Duodenal mucosa (tissue), 2 donors: Measurements from ENCODE around the gene NFS1.

Source experiments
- H3K27ac ChIP-seq: one replicate; pipeline ENCODE4 v1.7.0; 2013; ENCODE audit warnings: low read depth, low read length
- H3K27me3 ChIP-seq, 2 donors: one replicate each; pipeline ENCODE4 v1.7.0; 2013; ENCODE audit warnings: low read length in 2 of 2, control low read depth in 1 of 2; ENCODE audit not compliant: insufficient read depth in 2 of 2, control insufficient read depth in 1 of 2
- H3K36me3 ChIP-seq, 2 donors: one replicate each; pipeline ENCODE4 v1.7.0; 2013; ENCODE audit warnings: low read length in 2 of 2, control low read depth in 1 of 2; ENCODE audit not compliant: insufficient read depth in 2 of 2, control insufficient read depth in 1 of 2
- H3K4me1 ChIP-seq, 2 donors: one replicate each; pipeline ENCODE4 v1.7.0; 2013; ENCODE audit warnings: low read length in 2 of 2, control low read depth in 1 of 2; ENCODE audit not compliant: insufficient read depth in 2 of 2, control insufficient read depth in 1 of 2
- H3K4me3 ChIP-seq, 2 donors: one replicate each; pipeline ENCODE4 v1.7.0; 2013; ENCODE audit warnings: low read length in 2 of 2, low read depth in 1 of 2
- H3K9ac ChIP-seq, 2 donors: one replicate each; pipeline ENCODE4 v1.7.0; 2013; ENCODE audit warnings: low read length in 2 of 2, low read depth in 1 of 2
- H3K9me3 ChIP-seq, 2 donors: one replicate each; pipeline ENCODE4 v1.7.0; 2013; ENCODE audit warnings: low read length in 2 of 2, control low read depth in 1 of 2; ENCODE audit not compliant: control insufficient read depth in 1 of 2

Gene NFS1

DNA sequence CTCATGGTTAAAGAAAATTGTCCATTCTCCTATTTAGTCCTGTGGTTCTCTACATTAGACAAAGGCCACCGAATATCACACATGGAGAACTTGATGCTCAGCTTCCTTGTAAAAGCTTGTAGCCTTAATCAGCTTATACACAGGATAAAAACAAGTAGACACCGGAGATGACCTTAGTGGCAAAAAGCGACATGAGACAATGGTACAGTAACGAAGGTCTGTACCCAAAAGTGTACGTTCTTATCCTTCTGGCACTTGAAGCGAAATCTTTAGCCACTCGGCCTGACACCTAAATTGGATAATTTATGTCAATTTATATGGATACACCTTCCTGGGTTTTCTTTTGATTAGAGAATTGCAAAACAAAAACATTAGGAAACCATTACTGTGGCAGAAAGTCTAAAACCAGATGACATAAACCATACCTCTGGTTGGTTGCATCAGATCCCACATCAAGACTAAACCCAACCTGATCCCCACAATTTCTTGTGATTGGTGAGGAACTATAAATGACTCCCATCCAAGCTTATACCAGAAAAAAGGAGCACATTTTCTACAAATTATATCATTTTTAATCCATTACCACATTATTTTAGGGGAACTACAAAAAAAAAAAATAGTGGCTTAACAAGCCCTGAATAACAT is 36.8 kb upstream of the NFS1 start:
- no peaks in the 10 kb centered on the region for H3K27me3 ChIP-seq
- H3K4me3 ChIP-seq = peak overlapping the region in 1 of 2 donors; percentile 19
- H3K27ac ChIP-seq = no peak overlapping the region
- no peak overlapping the region for H3K9ac ChIP-seq
- H3K4me1 ChIP-seq = peaks cover 49 to 61% of the 10 kb centered on the region in 2 donors
- H3K36me3 ChIP-seq = peaks cover 45 to 83% of the 10 kb centered on the region in 2 donors
- no peaks in the 10 kb centered on the region for H3K9me3 ChIP-seq

DNA sequence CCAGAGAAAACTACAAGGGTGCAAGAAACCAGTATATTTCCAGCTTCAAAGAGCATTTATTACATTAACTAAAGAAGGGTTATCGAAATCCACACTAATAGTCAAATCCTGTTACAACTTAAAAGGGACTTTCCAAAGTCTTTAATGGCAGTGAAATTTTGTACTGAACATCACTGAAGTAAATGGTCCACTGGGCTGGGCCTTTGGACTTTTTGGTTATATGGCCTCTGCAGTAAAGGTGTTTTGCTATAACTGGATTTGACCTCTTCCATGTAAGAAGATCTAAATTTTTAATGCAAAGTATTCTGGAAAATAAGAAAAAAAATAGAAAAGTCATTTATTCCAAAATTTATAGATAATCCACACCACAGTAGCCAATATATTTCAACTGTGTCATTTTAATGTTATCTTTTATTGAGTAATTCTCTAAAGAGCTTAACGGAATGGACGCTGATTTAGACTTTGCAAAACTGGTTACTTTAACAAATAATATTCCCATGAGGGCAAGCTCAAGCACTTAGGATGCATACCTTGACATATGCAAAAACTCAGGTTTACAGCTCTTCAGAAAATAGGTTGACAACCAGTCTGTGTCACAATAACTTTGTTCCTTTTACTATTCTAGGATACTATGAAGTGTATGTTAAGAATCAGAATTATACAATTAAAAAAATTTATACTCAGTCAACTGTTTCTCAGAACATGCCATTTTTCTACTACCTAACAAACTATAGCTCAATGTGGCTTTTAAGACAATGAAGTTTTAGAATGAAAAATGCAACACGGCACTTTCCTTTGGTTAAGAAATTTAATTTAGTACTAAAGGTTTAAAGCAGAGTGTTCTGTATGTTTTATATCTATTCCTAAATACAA is 35.9 kb upstream of the NFS1 start:
- no peak overlapping the region for H3K27ac ChIP-seq
- no peaks in the 10 kb centered on the region for H3K27me3 ChIP-seq
- peaks cover 44 to 55% of the 10 kb centered on the region in 2 donors for H3K4me1 ChIP-seq
- H3K36me3 ChIP-seq = peaks cover 49 to 88% of the 10 kb centered on the region in 2 donors
- no peaks in the 10 kb centered on the region for H3K9me3 ChIP-seq
- no peak overlapping the region for H3K4me3 ChIP-seq
- H3K9ac ChIP-seq = no peak overlapping the region

DNA sequence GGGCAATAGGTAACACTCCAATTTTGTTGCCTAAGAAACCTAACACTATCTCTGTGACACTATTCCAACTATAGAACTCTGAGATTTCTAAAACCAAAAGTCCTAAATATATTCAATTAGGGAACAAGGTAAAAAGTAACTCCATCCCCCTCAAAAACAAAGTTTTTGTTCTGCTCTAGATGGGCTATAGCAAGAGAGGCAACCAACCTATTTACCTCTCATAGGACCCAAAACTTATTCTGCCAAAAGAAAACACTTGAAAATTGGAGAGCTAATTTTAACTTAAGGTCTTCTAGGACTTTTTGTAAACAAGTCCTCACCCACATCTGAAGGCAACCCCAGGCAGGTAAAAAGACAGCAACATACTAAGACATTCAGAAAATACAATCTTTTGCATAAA is 35.2 kb upstream of the NFS1 start:
- Histone ChIP-seq H3K36me3 (peaks cover 56 to 88% of the 10 kb centered on the region in 2 donors), H3K4me3 (no peak overlapping the region), H3K27me3 (no peaks in the 10 kb centered on the region), H3K27ac (no peak overlapping the region), H3K9me3 (no peaks in the 10 kb centered on the region), H3K9ac (no peak overlapping the region), H3K4me1 (peaks cover 38 to 49% of the 10 kb centered on the region in 2 donors)

DNA sequence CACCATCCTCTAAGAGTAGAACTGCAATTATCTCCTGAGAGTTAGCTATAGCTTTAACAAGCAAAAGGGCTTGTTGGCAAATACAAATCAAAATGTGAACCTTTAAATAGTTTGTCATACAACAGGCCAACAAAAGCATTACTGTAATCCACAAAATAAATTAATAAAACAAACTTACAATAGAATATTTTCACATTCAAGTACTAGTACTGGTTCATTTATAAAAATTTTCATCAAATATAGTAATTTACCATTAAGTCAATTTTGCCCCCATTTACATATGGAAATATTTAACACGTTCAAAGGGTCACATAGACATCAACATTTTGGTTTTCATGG is 33.5 kb upstream of the NFS1 start:
- Histone ChIP-seq H3K9ac (no peak overlapping the region), H3K27me3 (no peaks in the 10 kb centered on the region), H3K27ac (no peak overlapping the region), H3K4me1 (peaks cover 25 to 38% of the 10 kb centered on the region in 2 donors), H3K36me3 (peaks cover 53 to 90% of the 10 kb centered on the region in 2 donors), H3K4me3 (no peak overlapping the region), H3K9me3 (no peaks in the 10 kb centered on the region)

DNA sequence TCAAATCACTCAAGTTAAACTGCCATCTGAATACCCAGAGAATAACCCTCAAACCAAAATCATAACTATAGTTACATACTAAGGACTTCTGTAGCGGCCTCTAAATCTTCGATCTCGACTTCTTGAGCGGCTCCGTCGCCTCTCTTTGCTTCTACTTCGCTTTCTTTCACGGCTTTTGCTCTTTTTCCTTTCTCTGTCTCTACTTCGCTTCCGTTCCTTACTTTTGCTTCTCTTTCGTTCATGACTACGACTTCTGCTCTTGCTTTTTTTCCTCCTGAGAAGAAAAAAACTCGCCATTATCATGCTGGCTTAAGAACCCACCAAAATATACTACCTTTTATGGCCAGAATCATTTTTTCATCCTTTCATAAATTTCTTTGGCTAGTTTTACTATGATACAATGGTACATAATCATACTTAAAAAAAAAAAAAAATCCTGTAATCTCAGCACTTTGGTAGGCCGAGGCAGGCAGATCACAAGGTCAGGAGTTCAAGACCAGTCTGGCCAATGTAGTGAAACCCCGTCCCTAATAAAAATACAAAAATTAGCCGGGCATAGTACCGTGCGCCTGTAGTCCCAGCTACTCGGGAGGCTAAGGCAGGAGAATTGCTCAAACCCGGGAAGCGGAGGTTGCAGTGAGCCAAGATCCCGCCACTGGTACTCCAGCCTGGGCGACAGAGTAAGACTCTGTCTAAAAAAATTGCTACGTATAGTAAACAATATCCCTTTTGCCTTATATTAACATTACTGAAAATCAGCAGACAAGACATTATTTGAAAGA is 32.9 kb upstream of the NFS1 start:
- peaks cover 53 to 95% of the 10 kb centered on the region in 2 donors for H3K36me3 ChIP-seq
- H3K4me3 ChIP-seq = no peak overlapping the region
- H3K4me1 ChIP-seq = peaks cover 25 to 38% of the 10 kb centered on the region in 2 donors

DNA sequence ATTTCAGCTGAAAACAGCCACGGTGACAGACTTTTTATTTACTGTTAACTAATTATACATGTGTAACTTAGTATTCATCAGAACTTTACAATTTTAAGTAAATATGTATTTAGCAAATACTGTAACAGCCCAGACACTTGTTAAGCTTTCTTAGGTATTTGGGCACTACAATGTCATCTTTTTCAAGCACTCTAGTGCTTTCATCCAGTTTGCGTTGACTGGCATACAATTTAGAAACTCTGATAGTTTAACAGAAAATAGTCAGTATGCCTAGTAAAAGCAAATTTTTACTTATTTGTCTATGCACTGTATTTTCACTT is 32.3 kb upstream of the NFS1 start:
- Histone ChIP-seq H3K4me3 (no peak overlapping the region), H3K36me3 (peaks cover 55 to 99% of the 10 kb centered on the region in 2 donors), H3K4me1 (peaks cover 25 to 34% of the 10 kb centered on the region in 2 donors), H3K27ac (no peak overlapping the region), H3K27me3 (no peaks in the 10 kb centered on the region), H3K9me3 (no peaks in the 10 kb centered on the region), H3K9ac (no peak overlapping the region)

More for the DNA sequence above, 32.9 kb upstream of the NFS1 start:
- Histone ChIP-seq H3K27ac (no peak overlapping the region), H3K9me3 (no peaks in the 10 kb centered on the region), H3K27me3 (no peaks in the 10 kb centered on the region), H3K9ac (no peak overlapping the region)

DNA sequence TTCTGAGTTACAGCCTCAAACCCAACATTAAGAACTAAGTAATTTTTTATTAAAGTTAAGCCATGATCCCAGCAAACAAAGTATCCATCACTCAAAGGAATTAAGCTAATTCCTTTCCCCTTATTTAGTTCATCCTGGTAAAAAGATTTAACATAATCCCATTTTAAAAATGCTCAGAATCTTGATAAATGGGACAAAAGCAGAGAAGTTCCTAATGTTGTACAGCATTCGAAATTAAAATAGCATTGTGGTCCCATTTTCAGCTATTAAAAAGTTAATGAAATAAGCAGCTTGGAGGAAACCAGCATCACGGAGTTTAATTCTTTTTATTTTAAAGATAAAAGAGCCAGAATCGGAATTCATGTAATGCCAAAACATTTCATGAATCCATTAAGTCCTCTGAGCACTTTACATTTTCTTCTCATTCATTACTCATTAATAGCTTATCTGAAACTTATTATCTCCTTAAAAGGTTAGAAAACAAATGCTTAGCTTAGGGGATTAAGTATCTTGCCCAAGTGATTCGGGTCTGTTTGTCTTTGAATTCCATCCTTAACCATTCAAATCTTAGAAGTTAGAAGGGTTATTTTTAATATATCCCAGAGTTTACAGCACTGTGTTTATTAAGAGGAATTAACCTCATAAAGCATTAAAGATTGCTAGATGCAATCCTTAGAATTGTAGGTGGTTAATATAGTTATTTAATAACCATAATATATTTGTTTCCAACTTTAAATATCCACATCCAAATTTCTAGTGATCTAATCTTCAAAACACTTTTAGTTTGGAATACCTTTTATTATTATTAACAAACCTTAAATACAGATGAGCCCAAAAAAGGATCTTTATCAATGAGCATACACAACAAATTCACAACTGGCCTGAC is 31.7 kb upstream of the NFS1 start:
- H3K27ac ChIP-seq = no peak overlapping the region
- no peaks in the 10 kb centered on the region for H3K27me3 ChIP-seq
- H3K36me3 ChIP-seq = peaks cover 52 to 99% of the 10 kb centered on the region in 2 donors
- H3K4me3 ChIP-seq = no peak overlapping the region
- no peaks in the 10 kb centered on the region for H3K9me3 ChIP-seq
- H3K4me1 ChIP-seq = peaks cover 19 to 28% of the 10 kb centered on the region in 2 donors
- H3K9ac ChIP-seq = no peak overlapping the region

DNA sequence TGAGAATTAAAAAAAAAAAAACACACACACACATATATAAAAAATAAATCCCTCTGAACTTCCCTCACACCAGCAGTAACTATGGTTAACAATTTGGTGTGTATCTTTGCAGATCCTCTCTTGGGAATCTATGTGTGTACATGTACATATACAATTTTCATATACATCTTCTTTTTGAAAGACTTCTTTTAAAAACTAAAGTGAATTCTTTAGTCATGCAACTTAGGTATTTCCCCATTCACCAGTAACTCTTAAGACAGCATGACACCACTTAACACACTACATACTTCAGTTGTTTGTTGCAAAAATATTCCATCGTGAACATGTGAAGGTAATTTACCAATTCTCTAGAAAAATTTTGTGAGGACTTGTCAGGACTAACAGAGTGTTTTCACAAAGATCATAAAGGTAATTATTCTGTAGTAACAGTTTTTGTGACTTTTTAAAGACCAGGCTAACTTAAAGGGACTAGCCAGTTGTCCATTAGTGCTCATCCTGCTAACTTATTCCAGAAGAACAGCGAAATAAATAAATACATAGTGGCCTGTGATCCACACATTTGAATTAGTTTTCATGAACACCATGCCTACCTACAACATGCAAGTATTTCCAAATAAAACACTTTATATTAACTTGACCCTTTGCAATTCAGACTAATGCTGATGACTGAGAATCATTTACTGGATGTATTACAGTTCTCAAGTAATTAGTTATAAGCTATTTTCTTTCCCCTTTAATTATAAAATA is 30.9 kb upstream of the NFS1 start:
- Histone ChIP-seq H3K9ac (no peak overlapping the region), H3K9me3 (no peaks in the 10 kb centered on the region), H3K27ac (no peak overlapping the region), H3K4me3 (no peak overlapping the region), H3K27me3 (no peaks in the 10 kb centered on the region), H3K36me3 (peaks cover 53 to 98% of the 10 kb centered on the region in 2 donors), H3K4me1 (peaks cover 15 to 21% of the 10 kb centered on the region in 2 donors)

DNA sequence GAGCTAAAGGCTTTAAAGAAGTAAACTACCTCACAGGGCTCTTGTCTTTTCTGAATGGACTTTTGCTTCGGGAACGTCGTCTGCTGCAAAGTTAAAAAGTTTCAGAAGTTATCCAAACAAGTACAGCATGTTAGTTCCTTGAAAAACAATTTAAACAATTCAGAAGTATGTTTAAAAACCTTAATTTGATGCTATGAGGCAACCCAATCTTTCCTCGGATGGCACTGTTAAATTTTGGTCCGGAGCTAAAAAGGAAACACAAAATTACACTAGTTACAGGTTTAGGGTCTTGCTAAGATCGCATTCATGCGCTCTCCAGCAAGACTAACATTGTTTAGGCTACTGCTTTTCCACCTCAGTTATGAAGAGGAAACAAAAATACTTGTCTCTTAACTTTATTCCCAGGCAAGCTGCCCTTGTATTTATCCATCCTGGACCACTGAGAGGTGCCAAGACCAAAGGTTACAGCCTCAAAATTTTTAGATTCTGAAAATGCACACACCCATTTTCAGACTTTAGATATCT is 30.2 kb upstream of the NFS1 start:
- Histone ChIP-seq H3K27ac (no peak overlapping the region), H3K9ac (no peak overlapping the region), H3K9me3 (no peaks in the 10 kb centered on the region), H3K27me3 (no peaks in the 10 kb centered on the region), H3K4me3 (no peak overlapping the region), H3K4me1 (peaks cover 11 to 14% of the 10 kb centered on the region in 2 donors), H3K36me3 (peaks cover 50 to 98% of the 10 kb centered on the region in 2 donors)
